GM19372 (cell line): Measurements from ENCODE around the gene SLC16A7.
"Not testable (repeated sequence)": the region's sequence is repeated elsewhere in the genome, so short reads cannot be mapped to it uniquely, and the experiment has no call there.

Source experiments
- ATAC-seq: cut with Tn5 transposase; IDR thresholded peaks from one replicate; pipeline ENCODE4 v1.9.1; 2021; ENCODE audit warnings: mild to moderate bottlenecking, low read depth, moderate library complexity; ENCODE audit not compliant: unreplicated experiment

SLC16A7 gene

DNA sequence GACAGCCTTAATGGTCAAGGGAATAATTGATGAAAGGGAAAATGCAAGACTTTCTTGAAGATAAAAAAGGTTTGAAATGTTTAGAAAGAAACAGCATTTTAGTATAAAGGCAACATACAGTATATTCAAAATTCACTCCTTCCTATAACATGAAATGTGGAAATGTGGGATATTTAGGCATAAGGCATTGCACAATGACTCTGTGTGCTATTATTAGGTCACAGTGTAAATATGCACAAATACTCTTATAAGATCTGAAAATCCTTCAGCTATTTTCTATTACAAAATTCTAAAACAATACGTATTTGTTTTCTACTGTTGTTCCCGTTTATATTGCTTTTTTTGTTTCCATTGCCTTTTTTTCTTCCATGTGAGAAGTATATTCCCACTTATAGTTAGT, 127.7 kb downstream of the SLC16A7 start:
- no peak for ATAC-seq

DNA sequence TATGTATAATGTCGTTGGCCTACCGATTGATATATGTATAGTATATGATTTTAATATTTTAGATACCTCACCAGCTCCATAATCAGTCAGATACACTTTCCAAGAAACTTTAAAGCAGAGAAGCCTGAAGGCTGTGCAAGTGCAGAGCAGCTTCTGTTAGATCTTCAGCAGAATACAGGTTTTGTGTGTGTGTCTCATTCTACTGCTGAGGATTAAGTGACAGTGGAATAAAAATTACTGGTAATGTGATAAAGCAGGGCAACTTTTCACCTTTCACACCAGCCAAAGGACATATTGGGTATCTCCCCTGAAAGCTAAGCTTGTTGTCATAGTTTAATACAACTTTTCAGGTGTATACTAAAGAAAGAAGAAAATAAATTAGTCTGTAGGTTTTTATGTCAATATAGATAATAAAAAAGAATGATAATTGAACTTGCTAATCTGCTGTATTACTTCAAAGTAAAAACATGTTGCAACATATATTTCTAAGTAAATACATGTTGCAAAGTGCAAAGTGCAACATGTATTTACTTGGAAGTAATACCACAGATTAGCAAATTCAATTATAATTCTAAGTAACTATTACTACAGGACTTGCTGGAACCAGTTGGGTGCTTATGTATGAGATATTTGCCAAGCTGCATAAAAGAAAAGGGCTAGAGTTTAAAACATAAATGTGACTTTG, 128.3 kb downstream of the SLC16A7 start:
- no peak for ATAC-seq

DNA sequence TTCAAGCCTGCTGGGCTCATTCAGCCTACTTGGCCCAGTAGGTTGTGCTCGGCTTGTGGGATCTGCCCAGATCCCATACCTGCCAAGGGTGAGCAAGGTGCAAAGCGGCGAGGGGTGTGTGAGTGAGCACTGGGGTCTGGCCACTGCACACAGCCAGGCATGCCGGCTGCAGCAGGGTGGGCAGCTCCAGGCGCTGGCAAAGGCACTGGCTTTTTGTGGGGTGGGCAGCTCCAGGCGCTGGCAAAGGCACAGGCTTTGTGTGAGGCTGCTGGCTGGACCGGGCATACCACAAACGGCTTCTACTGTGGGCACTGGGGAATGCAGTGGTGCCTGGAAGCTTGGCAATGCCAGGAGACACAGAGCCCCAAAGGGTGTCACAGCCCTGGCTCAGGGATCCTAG, 137.4 kb downstream of the SLC16A7 start:
- ATAC-seq: no peak

DNA sequence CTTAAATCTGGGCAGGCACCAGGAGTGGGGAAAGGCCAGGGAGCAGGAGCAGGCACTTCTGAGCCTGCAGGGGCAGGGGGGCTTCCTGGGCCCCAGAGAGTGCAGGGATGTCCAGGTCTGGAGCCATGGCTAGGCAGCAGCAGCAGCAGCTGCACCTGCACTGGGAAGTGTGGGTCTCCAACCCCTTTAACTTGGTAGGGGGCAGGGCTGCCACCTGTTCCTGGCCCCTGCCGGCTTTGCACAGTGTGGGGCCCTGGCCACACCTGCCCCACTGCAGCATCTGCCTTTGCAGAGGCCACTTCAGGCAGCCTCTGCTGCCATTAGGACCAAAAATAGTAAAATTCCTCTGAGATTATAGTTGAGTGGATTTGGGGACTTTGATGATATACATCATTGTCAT, 138.5 kb downstream of the SLC16A7 start:
- ATAC-seq: no peak

DNA sequence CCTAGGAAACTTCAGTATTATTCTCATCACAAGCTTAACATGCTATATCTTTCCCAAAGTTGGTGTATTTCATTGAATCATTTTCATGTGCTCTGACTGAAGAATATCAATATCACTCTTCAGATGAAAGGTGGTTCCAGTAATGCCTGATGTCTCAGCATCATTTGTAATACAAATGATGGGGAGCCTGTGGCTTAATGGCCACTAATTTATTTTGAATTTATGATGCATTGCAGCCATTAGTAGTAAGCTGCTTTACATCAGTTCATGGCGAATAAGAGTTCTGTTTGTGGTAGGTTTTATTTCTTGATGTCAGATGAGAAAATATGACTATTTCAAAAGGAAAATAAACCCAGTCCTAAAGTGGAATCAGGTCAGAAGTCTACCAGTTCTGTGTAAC, 139.4 kb downstream of the SLC16A7 start:
- ATAC-seq: no peak

DNA sequence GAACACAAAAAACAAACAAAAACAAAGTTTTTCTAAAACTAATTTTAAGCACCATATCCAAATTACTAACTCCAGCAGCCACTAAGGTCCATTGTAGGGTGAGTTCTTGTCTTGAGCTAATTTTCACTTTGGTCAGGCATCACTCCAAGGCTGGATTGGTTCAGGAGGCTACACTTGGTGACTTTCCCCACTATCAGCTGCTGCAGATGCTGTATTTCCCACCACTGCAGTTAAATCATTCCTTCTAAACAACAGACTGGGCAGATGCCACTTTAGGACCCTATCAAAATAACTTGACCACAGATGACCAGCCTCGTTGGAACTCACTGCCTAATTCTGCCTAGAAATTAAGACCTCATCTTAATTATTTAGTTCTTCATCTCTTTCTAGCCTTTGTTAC, 140.5 kb downstream of the SLC16A7 start:
- ATAC-seq: no peak

DNA sequence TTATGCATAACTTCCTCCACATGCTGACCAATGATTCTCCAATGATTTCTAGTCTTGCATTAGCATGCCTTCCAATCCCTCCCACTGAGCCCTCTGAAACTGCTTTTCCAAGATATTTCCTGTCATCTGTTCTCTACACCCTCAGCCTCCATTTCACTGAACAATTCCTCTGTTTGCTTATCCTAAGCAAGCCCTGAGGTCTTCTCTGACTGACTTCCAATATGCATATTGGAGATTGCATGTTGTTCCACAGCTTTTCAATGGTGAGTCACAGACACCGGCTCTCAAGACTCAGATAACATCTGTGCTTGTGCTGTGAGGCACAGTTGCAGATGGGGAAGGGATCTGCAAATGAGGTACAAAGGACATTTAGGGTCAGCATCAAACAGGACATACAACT, 141.0 kb downstream of the SLC16A7 start:
- no peak for ATAC-seq

DNA sequence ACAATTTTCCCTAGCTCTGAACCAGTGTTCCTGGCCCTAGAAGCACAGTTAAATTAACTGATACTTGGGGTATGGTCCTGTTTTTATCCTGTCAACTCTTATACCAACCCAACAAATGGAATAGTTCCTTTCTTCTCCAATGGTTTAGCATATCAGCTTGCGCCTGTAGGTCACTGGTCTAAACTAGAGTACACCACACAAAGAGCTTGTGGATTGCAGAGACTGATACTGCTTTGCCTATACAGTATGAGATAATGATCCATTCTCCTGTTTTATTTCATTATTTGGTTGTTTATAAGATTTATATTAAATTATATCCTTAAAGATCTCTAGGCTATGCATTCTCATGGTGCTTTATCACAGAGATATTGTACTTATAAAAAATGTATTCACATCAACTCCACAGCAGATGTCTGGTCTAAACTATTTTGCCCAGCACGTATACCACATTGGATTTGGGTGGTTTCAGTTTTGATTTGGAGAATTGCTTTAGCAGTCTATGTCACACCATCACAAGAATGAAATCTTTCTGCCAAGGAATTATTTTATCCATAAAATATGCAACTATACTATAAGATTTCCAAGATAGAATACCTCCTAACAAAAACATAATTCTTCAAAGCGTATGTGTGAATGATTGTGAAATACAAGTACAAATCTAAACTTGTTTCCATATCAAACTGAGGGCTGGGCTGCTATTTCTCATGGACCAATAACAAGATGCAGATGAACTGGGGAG, 142.1 kb downstream of the SLC16A7 start:
- ATAC-seq: no peak

DNA sequence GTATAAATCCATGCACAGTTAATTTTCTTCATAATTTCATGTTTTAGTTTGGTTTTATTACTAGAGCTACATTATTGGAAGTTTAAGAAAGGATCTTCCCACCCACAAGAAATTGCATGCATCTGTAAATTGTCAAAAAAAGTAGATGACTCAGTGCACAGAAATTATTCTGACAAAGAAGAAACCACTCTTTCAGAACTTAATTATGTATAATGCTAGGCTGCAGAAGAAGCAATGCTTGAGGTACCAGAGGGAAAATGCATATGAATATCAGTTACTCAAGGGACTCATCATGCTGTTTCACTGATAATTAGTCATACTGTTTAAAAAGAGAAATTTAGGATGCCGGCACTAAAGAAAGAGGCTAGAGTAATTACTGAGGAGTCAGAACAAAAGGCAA, 147.0 kb downstream of the SLC16A7 start:
- ATAC-seq: no peak

DNA sequence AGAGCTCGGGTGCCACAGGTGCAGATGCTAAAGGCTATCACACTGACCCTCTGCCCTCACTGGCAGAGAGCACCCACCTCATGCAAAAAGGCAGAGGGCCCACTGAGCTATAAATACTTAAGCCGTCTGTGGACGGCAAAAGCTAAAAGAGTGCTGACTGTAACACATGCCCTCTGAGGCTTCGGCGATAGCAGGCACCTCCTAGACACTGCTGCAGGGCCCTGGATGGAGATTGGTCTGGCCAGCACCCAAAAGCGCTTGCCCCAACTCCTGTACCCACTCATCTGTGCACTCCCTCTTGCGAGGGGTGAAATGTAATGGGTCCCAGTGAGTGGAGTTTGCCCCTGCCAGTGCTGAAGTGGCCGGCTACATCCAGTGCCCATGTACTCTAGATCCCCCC, 148.7 kb downstream of the SLC16A7 start:
- no peak for ATAC-seq

DNA sequence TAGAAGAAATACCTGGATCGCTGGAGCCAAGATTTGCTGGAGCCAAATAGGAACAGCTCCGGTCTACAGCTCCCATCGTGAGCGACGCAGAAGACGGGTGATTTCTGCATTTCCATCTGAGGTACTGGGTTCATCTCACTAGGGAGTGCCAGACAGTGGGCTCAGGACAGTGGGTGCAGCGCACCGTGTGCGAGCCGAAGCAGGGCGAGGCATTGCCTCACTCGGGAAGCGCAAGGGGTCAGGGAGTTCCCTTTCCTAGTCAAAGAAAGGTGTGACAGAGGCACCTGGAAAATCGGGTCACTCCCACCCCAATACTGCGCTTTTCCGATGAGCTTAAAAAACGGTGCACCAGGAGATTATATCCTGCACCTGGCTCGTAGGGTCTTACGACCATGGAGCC, 155.3 kb downstream of the SLC16A7 start:
- ATAC-seq: not testable (repeated sequence)

DNA sequence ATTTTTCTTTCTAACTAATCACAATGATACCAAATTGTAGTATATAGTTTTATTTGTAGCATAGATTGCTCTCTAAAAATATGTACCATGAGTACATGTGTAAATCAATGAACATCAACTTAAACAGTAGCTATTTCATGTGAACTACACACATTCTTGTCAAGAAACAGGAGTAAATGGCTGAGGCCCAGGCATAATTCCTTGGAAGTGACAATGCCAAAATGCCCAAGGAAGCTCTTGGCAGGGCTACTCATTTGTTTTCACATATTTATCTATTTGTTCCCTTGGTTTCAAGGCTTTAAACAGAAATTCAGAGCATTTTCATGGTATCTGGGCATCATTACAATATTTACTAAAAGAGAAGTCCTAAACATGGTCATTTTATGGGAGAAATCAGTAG, 165.7 kb downstream of the SLC16A7 start:
- ATAC-seq: no peak

DNA sequence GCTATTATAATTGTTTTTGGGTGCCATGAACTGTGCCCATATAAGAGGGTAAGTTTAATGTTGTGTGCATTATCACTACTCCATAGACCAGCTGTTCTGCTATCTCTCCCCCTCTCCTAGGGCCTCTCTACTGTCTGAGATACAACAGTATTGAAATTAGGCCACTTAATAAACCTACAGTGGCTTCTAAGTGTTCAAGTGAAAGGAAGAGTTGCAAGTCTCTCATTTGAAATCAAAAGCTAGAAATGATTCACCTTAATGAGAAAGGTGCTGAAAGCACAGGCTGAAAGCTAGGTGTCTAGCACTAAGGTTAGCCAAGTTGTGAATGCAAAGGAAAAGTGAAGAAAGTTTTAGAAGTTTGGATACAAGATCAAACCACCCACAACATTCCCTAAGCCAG, 168.0 kb downstream of the SLC16A7 start:
- ATAC-seq: no peak

DNA sequence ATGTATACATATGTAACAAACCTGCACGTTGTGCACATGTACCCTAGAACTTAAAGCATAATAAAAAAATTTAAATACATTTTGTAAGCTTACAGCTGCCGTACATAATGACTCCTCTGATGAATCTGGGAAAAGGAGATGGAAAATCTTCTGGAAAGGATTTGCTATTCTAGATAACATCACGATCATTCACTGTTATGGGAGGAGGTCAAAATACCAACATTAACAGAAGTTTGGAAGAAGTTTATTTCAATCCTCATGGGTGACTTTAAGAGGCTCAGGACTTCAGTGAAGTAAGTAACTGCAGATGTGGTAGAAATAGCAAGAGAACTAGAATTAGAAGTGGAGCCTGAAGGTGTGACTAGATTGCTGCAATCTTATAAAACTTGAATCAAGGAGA, 172.2 kb downstream of the SLC16A7 start:
- ATAC-seq: no peak

DNA sequence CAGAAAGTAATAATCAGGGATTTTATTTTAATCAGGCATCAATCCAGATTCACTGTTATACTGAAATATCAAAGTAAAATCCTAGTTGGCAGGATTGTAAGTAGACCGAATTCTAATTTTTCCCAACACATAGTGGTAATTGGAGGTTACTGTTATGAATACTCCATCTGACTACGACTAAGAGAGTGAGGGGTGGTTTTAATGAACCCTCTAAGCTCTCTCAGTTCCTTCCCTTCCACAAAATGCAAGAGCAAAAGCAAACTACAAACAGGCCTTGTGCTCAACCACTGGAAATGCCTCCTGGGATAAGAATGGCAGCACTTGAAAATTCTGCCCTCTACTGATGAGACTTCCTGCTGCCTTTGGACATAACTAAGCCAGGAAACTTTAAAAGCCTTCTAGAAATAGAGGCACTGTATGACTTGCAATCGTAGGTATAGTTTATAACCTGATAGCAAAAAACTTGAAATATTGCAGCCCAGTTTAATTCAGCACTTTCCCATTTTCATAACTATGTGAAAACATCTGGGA, 184.8 kb downstream of the SLC16A7 start:
- ATAC-seq: no peak

DNA sequence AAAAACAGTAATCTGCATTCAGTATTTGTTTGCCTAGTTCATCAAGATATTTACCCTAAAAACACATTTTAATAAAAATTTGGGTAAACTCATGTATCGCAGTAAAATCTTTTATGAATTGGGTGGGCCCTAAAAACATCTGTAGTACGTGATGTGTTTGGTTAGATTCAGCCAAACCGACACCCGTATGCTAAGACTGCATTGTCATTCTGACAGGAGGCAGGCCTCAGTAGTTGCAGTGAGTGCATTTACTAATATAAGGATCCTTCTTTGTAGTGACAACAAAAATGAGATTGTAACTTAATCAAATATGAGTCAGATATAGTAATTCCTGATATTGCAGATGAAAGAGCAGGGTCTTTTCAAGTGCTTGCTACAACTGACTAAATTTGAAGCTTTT, 191.8 kb downstream of the SLC16A7 start:
- no peak for ATAC-seq

DNA sequence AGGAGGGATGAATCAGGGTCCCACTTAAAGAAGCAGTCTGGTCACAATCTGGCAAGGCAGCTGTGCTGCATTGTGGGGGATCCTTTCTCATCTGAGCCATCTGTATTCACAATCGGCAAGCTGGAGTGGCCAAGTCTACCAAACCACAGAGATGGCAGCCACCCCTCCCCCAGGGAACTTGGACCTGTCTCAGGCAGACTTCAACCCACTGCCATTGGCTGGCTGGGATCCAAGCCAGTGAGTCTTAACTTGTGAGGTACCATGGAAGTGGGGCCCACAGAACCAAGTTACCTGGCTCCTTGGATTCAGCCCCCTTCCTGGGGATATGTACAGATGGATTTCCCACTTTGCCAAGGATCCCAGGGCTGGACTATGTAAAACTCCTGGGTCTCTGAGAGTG, 196.8 kb downstream of the SLC16A7 start:
- ATAC-seq: no peak

DNA sequence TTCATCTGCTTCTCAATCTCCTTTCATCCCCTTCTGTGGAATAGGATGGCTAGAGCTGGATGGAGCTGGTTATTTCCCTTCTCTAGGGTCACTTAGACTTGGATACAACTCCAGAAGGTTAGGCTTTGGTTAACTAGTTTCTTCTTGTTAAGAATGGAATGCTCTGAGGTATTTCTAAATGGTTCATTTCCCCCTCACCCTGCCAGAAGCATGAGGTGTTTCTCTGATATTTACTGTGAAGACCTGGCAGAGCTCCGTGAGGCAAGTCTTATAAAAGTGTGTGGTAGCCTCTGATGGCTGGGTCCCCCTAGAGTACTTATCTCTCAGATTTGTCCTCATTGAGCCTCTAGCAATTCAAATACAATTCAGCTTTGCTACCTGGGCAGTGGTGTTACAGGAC, 207.9 kb downstream of the SLC16A7 start:
- ATAC-seq: no peak

DNA sequence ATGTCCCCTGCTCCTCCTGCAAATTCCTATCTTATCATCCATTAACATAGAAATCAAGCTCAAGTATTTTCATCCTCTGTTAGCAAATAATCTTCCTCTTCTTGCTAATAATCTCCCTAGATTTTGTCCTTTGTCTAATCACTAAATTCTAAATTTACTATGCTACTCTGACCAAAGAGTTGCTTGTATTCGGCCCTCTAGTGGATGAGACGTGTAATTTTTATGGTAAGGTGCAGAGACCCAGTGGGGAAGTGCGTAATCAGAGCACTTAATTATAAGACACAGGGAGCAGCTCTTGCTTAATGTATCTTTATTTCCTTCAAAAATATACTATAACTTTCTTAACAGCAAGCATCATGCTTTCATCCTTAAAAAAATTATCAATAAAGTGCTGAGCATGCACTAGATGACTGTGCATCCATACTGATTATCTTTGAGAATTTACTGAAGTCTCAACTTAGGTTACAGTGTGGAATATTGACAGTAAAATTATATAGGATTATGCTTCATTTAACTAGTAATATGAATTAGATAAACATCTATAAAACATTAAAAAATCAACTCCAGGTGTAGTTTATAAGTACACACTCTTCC, 212.6 kb downstream of the SLC16A7 start:
- ATAC-seq: peak; percentile 88

DNA sequence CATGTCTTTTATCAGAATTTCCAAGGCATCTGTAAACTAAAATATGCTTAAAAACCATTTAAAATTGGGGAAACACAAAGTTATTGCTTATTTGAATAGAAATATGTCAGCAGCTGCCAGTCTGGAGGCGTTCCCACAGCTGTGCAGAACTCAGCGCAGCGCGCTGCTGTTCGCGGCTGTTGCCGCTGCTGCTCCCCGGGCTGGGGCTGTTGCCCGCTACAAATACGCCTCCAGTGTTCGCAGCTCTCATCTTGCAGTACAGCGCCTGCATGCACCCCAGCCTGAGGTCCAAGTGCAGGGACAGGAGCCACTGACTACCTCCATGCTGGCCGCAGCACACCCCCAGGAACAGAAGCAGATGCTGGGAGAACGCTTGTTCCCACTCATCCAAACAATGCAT, 216.2 kb downstream of the SLC16A7 start:
- ATAC-seq: no peak

DNA sequence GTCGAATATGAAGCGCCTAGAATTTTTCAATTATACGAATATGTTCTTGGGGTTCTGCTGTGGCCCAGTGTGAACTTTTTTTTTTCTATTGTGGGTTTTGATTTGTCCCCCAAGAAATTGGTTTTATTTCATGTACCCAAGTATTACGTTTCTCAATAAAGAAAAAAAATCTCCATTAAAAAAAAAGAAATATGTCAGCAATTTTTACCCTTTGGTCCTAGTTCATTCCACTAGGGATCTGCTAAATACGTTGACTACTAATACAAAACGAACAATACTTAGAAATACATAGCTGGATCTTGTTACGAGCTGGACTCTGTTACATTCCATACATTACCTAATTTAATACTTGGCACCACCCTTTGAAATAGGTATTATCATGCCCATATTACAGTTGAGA, 216.9 kb downstream of the SLC16A7 start:
- no peak for ATAC-seq

DNA sequence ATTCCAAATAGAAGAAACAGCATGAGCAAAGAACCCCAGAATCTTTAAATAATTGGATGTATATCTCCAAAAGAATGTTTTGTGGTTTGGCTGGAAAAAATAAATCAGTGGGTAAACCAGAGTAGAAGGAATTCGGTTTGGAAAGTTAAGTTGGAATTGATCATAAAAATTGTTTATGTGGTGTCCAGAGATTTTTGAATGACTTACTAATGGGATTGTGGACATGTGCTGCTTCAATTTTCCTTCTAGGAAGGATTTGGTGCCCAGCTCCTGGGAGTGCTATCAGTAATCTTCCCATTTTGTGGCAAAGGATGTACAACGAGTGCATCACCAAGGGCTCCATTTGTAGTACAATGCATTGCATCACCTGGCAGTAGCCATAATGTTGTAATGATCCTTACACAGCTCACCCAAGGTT, 224.8 kb downstream of the SLC16A7 start:
- no peak for ATAC-seq
